NCI-H345 treated with DMSO at 0.1 percent for 48 hours (cell line): Measurements from ENCODE around the gene MZF1.

Source experiments
- DNase-seq: peaks from one replicate; lab custom pipeline; 2025; ENCODE audit not compliant: unreplicated experiment; lab: John Stamatoyannopoulos, UW

The MZF1 gene

GRCh38 chr19:58556622-58557220 lies 16.4 kb downstream of the MZF1 start:
- DNase-seq = no peak

GRCh38 chr19:58555920-58556621 lies 17.1 kb downstream of the MZF1 start:
- DNase-seq = no peak

- no peak for DNase-seq
Measured at GRCh38 chr19:58555369-58555885, 17.7 kb downstream of the MZF1 start.

GRCh38 chr19:58554494-58555368 lies 18.4 kb downstream of the MZF1 start, which contains the start of gene CHMP2A:
TSS of gene CHMP2A (minus strand) at chr19:58555105. CDS start at chr19:58554212, 893 bp downstream.
- DNase-seq = no peak

GRCh38 chr19:58553799-58554493 lies 19.2 kb downstream of the MZF1 start:
- no peak for DNase-seq

GRCh38 chr19:58552655-58553054 lies 20.5 kb downstream of the MZF1 start:
- no peak for DNase-seq

- no peak for DNase-seq
Measured at GRCh38 chr19:58551577-58552471, 21.3 kb downstream of the MZF1 start.

- DNase-seq = no peak
Measured at GRCh38 chr19:58551123-58551497, 22.0 kb downstream of the MZF1 start.

- DNase-seq = no peak
Measured at GRCh38 chr19:58550362-58551122, 22.6 kb downstream of the MZF1 start.

GRCh38 chr19:58549664-58550361 lies 23.3 kb downstream of the MZF1 start:
- DNase-seq = no peak

- DNase-seq = no peak
Measured at GRCh38 chr19:58548859-58549663, 24.1 kb downstream of the MZF1 start.

GRCh38 chr19:58547323-58548312 lies 25.5 kb downstream of the MZF1 start:
- DNase-seq = no peak

- no peak for DNase-seq
Measured at GRCh38 chr19:58546019-58546530, 27.1 kb downstream of the MZF1 start.

GRCh38 chr19:58545286-58546018 lies 27.7 kb downstream of the MZF1 start:
- no peak for DNase-seq

- DNase-seq = no peak
Measured at GRCh38 chr19:58544591-58545285, 28.4 kb downstream of the MZF1 start.
